HG02610 (cell line): ENCODE measurements around the gene SPPL3.

Experiments used
- ATAC-seq: cut with Tn5 transposase; IDR thresholded peaks from one replicate; pipeline ENCODE4 v1.9.1; 2021; ENCODE audit warnings: mild to moderate bottlenecking, moderate library complexity; ENCODE audit not compliant: unreplicated experiment

SPPL3 gene

DNA sequence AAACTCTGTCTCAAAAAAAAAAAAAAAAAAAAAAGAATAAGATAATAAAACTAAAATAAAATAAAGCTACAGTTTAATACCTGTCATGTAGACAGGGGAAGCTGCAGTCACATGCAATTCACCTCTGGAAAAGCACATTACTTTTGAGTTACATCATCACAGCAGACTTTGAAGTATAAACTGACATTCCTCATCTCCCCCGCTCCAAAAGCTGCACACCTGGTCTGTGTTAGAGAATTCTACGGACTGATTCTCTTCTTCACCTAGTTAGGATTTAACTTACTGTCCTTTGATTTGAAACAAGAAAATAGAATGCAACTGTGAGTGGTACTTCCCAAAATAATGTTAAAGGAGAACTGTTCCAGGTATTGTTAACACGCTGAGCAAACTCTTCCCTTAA is 25.1 kb downstream of the SPPL3 start:
- no peak for ATAC-seq

DNA sequence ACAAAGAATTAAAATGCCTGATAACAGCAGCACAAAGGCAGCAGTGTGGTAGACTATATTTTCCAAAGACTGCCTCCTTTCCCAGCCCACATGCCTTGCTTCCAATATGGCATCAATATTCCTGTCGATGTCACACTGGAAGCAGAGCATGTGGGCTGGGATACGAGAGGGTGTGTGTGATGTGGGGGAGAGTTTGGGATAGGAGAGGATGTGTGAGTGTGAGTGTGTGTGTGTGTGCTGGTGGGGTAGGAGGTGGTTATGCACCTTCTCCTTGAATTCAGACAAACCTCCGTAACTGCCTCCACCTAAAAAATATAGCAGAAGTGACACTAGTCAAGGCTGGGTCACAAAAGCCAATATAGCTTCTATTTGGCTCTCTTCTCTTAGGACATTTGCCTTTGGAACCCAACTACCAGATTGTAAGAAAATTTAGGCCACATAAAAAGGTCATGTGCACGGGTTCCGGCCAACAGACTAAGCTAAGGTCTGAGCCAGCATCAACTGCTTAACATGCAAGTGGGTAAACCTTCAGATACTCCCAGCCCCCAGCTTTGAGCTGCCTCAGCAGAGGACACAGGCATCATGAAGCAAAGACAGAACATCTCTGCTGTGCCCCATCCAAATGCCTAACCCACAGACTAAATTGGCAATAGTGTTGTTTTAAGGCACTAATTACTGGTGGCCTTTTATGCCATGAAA is 29.5 kb downstream of the SPPL3 start:
- ATAC-seq = no peak

DNA sequence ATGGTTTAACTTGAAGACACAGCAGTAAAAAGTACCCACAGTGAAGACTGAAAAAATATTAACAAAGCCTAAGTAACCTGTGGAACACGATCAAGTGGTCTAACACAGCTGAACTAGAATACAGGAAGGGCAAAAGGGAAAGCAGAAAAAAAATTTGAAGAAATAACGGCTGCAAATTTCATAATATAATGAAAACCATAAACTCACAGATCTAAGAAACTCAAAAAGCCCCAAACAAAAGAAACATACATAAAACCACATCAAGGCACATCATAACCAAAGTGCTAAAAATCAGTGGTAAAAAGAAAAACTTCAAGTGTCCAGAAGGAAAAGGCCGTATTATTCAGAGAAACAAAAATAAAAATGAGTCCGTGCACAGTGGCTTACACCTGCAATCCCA is 30.9 kb downstream of the SPPL3 start:
- ATAC-seq = no peak

DNA sequence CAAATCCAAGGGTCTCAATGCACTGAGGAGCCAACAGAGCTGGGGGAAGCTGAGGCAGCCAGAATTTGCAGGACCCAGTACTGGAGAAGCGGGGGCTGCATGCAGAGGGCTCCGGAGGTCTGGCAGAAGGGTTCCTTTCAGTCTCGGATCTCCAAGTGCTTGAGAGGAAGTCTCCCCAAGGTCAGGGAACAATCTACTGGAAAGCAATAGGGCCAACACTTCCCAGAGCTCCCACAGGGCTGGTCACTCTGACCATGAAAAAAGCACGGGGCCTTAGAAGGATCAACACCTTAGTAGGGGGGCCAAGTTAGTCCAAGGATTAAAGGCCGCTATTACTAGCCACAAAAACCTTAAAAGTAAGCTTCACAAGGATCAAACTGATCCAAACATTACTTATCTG is 31.7 kb downstream of the SPPL3 start:
- ATAC-seq = no peak

DNA sequence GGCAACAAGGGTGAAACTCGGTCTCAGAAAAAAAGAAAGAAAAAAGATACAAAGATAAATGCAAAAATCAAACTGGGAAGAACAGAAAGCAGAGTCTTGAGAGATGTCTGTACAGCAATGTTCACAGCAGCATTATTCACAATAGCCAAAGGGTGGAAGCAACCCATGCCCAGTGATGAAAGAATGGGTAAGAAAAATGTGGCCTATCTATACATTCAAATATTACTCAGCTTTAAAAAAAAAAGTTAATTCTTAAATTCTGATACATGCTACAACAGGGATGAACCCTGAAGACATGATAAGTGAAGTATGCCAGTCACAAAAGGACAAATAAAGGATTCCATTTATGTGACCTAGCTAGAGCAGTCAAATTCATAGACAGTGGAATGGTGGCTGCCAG is 33.7 kb downstream of the SPPL3 start:
- ATAC-seq = no peak

DNA sequence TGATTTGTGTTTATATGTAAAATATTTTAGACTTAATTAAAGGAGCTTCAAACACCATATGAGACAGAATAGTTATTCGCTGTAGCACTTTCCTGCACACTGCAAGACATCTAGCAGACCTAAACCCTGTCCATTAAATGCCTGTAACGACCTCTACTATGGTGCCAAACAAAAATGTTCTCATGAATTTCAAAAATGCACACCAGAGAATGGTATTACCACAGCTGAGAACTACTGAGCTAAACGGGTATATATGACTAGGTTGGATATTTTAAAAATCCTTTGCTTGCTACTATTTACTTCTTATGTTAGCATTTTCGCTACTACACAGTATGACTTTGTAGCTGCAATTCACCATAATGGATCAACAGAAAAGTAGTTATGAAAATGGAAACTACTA is 34.8 kb downstream of the SPPL3 start:
- no peak for ATAC-seq

DNA sequence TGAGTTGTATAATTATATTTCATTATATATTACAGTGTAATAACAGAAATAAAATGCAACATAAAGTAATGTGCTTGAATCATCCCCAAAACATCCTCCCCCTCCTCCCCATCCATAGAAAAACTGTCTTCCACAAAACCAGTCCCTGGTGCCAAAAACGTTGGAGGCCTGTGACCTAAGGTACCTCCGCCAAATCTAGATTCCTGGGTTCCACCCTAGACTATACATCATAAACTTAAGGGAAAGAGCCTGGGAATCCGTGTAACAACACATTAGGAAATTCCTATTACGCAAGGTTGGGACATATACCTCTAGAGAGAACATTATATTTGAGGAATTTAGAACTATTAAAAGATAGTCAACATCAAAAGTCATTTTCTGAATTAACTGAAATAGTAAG is 38.0 kb downstream of the SPPL3 start:
- no peak for ATAC-seq

DNA sequence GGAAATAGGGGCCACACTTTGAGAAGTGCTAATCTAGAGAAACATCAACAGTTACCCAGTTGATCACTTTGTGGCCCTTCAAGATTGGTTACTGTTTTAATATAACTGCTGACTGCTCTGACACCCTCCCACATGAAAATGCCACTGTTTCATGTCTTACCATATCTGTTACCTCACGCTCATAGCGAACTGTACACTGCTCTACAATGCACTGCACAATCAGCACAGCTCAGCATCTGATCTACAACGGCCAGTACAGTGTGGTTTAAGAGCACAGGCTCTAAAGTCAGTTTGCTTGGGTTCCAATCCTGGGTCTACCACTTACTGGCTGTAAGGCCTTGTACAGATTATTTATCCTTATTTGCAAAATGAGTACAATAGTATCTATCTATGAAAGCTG is 39.1 kb downstream of the SPPL3 start:
- no peak for ATAC-seq

DNA sequence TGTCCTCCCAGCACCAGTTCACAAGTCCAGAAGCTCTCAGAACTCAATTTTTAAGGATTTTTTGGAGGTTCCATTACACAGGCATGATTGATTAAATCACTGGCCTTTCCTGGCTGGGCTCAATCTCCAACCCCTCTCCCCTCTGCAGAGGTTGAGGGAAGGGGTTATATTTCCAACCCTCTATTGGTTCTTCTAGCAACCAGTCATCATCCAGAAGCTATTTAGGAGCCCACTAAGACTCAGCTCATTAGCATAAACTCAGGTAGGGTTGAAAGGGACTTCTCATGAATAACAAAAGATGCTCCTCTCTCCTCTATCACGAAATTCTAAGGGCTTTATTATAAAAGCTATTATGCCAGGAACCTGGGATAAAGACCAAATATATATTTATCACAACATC is 41.5 kb downstream of the SPPL3 start:
- no peak for ATAC-seq

DNA sequence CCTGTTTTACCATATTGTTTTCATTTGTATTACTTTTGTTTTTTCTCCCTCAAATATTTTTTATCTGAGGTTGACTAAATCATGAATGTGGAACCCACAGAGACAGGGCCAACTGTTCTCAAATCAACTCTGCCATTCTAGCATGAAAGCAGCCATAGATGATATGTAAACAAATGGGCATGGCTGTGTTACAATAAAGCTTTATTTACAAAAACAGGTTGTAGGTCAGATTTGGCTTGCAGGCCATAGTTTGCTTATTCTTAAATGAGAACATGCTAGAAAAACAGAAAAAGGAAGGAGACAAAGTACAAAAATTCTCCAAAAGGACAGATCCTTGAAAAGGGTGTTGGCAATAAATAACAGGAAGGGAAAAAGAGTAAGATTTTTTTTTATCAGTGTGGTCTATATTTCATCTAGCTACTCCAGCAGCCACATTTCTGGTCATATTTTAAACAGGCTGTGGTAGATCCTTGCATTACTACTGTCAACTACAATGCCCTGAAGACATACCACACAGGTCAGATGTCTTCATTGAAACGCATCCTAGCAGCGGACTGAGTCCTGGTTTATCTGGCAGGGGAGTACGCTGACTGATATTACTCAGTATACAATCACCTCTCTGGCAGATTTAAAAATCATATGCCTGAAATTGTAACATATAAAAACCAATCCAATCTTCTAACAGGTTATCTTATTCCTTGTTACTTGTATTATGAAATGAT is 42.9 kb downstream of the SPPL3 start:
- no peak for ATAC-seq

DNA sequence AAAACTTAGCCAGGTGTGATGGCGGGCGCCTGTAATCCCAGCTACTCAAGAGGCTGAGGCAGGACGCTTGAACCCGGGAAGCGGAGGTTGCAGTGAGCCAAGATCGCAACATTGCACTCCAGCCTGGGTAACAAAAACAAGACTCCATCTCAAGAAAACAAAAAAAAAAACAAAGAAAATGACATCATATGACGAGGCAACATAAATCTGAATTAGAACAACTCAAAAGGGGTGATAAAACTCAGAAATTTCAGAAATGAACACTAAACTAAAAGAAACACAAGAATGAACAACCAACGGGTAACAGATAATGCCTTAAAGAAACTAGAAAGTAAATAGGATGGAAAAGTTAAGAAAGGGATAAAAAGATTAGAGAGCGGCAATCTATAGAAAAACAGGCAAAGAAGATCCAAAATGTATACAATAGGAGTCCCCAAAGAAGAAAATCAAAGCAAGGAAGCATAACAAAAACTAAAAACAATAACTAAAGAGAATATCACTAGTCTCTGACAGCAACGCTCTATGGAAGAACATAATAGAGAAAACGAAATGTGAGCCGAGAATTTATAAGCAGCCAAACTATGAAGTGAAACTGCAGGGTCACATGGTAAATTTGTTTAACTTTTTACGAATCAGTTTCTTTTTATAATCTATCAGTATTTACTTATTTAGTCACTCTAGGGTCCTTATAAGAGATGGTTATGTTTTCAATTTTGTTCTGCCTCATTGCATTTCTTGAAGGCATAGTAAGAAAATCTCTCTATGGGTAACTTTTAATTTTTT is 45.7 kb downstream of the SPPL3 start:
- no peak for ATAC-seq

DNA sequence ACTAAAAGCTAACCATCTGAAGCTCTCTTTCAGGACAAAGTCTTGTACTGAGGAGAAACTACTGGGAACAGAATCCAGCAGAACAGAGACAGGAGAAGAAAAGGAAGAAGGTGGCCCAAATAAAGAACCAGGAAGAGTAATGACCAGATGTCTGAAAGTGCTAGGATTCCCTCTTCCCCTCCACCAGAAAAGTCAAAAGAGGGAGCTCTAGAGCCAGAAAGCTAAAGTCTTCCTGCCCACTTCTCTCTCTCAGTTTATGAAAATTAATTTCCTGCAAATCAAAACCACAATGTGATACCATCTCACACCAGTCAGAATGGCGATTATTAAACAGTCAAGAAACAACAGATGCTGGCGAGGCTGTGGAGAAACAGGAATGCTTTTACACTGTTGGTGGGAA is 47.2 kb downstream of the SPPL3 start:
- no peak for ATAC-seq

DNA sequence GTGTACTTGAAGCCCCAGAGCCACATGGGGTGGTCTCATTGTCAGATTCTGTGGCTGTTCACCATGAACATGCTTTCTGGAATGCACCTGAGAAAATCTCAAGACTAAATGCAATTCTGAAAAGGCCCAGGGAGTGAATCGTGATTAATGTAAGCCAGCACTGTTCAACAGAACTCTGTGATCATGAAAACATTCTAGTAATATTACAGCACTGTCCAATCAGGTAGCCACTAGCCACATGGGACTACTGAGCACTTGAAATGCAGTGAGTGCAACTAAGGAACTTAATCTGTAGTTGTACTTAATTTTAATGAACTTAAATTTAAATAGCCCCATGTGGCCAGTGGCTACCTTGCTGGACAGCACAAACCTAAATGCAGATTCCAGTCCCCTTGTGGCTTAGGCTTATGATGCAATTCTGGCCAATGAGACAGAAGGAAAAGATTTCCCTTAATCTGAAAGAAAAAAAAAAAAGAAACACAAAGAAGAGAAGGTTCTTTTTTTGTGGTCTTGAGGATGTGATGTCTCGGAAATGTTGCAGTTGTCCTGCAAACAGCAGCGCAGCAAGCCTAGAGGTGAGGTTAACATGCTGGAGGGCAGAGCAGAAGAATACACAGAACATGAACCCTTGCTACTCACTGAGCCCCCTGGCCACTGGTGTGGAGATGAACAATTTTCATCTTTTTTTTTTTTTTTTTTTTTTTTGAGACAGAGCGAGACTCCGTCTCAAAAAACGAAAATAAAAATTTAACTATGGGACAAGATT is 48.2 kb downstream of the SPPL3 start:
- no peak for ATAC-seq

DNA sequence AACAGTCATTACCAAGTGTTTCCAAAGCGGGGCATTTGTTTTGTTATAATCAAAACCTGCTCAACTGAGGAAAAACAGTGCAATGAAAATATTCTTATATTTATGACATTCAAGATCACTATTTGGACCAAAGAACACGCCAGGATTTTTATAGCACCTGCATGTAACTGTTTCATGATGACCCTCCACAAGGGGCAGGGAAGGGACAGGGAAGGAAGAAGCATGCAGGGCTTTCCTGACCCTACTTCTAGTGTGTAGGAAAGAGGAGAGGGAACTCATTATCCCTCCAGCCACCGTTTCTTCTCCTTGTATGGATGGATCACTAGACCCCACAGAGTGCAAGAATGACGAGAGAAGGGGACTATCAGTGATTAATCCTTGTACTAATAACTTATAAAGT is 49.4 kb downstream of the SPPL3 start:
- ATAC-seq = no peak

DNA sequence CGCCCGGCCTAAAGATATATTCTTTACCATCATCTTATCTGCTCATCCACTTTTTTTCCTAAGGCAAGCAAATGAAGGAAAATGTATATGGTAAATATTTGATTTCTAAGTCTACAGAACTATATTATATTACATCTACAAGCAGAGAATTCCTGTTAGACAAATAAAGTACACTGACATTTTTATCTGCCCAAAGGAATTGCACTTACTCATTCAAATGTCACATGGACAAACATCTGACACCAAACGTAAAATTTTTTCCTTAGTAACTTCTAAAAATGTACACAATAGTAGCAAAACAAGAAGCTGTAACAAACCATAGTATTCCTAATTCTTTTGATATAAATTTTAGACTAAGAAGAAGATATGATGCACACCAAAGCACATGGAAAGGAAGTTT is 51.0 kb downstream of the SPPL3 start:
- ATAC-seq = no peak

DNA sequence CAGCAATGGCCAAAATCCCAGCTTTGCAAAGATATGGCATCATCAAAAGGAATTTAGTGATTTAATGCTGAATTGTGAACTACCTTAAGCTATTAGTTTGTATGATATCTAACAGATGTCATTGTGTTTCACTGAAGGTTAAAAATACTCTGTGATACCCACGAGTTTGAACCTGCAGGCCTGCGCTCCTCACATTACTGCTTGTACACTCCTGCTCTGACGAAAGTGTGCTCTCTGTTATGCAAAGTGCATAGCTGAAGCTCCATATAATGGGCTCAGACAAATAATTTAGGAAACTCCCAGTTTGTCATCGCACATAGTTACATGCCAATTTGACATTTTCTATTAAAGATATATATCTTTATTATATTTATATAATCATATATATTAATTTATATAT is 52.2 kb downstream of the SPPL3 start:
- ATAC-seq = no peak

DNA sequence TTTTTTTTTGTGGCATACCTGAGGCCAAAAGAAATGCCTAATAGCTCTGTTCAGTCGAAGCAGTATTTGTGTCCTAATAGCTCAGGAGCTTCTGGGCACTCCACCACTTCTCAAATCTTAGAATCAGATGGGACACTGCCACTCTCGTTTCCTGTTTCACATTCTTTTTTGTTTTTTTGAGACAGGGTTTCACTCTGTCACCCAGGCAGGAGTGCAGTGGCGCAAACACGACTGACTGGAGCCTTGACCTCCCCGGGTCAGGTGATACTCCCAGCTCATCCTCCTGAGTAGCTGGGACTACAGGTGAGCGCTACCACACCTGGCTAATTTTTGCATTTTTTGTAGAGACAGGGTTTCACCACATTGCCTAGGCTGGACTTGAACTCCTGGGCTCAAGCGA is 52.7 kb downstream of the SPPL3 start:
- no peak for ATAC-seq

DNA sequence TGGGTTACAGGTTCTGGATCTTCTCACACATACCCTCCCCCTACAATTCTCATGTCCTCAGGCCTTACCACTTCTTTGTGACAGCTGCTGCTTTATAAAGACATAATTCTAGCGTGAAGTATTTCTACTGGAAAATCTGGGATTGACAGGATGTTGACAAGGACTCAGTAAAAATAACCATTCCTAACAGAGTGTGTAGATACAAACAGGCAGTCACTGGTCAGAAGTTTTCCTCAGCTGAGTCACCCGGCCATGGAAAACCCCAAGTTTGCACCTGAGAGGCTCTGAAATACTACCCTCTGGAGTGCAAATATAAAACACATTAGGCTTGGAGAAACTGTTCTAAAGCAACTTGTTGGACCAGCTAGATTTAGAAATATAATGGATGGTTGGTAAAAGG is 54.4 kb downstream of the SPPL3 start:
- no peak for ATAC-seq

DNA sequence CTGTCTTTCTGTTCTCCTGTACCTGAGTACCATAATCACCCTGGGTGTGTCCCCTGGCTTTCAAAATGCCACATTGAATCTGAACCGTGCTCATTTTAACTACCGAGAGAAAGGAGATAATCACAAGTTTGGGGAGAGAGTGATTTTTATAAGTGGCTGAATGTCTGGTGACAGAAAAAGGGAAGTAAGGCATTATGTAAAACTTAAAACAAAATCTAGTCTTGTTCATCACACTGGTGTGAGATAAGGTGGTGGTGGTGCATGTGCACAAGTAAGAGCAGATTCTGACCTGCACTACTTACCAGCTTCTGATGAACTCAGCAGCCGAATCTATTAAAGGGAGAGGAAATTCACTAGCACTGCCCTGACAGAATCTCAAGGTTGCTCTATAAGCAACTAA is 56.3 kb downstream of the SPPL3 start:
- peak; percentile 54 for ATAC-seq

DNA sequence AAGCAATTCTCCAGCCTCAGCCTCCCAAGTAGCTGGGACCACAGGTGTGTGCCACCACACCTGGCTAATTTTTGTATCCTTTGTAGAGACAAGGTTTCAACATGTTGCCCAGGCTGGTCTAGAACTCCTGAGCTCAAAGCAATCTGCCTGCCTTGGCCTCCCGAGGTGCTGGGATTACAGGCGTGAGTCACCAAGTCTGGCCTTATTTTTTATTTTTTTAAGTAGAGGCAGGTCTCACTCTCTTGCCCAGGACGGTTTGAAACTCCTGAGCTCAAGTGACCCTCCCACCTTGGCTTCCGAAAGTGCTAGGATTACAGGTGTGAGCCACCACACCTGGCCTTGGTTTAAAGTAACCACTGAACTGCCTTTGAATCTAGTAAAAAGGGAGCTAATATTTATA is 56.8 kb downstream of the SPPL3 start:
- peak; percentile 21 for ATAC-seq

DNA sequence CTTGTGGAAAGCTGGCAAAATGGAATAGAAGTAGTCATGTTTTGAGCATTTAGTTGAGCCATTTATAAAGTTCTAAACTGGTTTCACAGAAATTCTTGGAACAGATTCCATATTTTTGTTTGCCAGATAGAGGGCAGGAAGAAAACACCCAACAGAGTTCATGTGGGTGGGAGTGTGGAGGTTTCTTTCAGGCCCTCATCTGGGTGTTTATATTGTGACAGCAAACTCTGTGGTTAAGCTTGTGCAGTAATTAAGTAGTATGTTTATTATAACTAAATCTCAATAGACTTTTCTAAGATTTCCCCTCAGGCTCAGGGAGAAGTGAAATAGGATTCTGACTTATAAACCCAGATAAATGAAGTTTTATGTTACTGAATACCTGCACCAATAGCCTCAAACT is 57.4 kb downstream of the SPPL3 start:
- ATAC-seq = no peak
